K562 (cell line): ENCODE measurements around the gene FKBP9. TPM values are rescaled to one million over a fixed set of nuclear protein-coding genes. Genes with fewer than 3 reads are reported as not detected.

Source experiments
- ARID3B ChIP-seq: fragments of 250-450 bp; sonication (Bioruptor Pico); IDR thresholded peaks from 2 replicates; pipeline ENCODE4 v1.4.0; 2020; ENCODE audit warnings: borderline replicate concordance
- CBX3 ChIP-seq, 2 experiments: IDR thresholded peaks; 1 replicate in 1 of 2; 2 replicates in 1 of 2; pipeline ENCODE4 v1.6.1; 2012; ENCODE audit warnings: inconsistent platforms in 2 of 2, low read length in 2 of 2, borderline replicate concordance in 1 of 2, control low read depth in 1 of 2
- CGGBP1 ChIP-seq: fragments of 250-450 bp; sonication (Bioruptor Pico); IDR thresholded peaks from 2 replicates; pipeline ENCODE4 v1.9.0; 2021; ENCODE audit warnings: mild to moderate bottlenecking
- DLX4 ChIP-seq: fragments of 250-450 bp; sonication (Bioruptor Pico); IDR thresholded peaks from 2 replicates; pipeline ENCODE4 v1.6.1; 2021; ENCODE audit warnings: mild to moderate bottlenecking
- ELF1 ChIP-seq: fragments of 200-800 bp; sonication (Bioruptor generic); IDR thresholded peaks from 2 replicates; pipeline ENCODE4 v1.6.1; 2016; ENCODE audit warnings: missing genetic modification characterization, missing compliant biosample characterization
- FOXP1 ChIP-seq: sonication (generic); formaldehyde crosslinking; IDR thresholded peaks from 2 replicates; pipeline ENCODE4 v1.8.0; 2022; ENCODE audit warnings: mild to moderate bottlenecking, missing genetic modification reagents
- GABPB1 ChIP-seq: sonication (generic); formaldehyde crosslinking; IDR thresholded peaks from 2 replicates; pipeline ENCODE4 v1.8.0; 2022; ENCODE audit warnings: mild to moderate bottlenecking, missing genetic modification reagents
- HDAC8 ChIP-seq: fragments of 450-650 bp; IDR thresholded peaks from 2 replicates; pipeline ENCODE4 v1.6.1; 2016; ENCODE audit warnings: mild to moderate bottlenecking, missing genetic modification characterization, moderate library complexity, missing compliant biosample characterization
- HDGF ChIP-seq: fragments of 450-650 bp; IDR thresholded peaks from 2 replicates; pipeline ENCODE4 v1.6.1; 2016
- KLF6 ChIP-seq: fragments of 250-450 bp; sonication (Bioruptor Pico); IDR thresholded peaks from 2 replicates; pipeline ENCODE4 v1.4.0; 2020; ENCODE audit warnings: mild to moderate bottlenecking, moderate library complexity, borderline replicate concordance
- MAFF ChIP-seq: IDR thresholded peaks from 2 replicates; pipeline ENCODE4 v1.6.1; 2012; ENCODE audit warnings: low read length, improper control_type of control experiment
- MECOM ChIP-seq: fragments of 250-450 bp; sonication (Bioruptor Pico); IDR thresholded peaks from 2 replicates; pipeline ENCODE4 v1.8.0; 2022; ENCODE audit warnings: inconsistent platforms
- MTA2 ChIP-seq: fragments of 450-650 bp; IDR thresholded peaks from 2 replicates; pipeline ENCODE4 v1.6.1; 2016; ENCODE audit warnings: low read depth
- RHOXF2B ChIP-seq: fragments of 250-450 bp; sonication (Bioruptor Pico); conservative IDR thresholded peaks from 2 replicates; pipeline ENCODE4 v1.5.1; 2021
- SP1 ChIP-seq: sonication (generic); formaldehyde crosslinking; IDR thresholded peaks from 2 replicates; pipeline ENCODE4 v1.8.1; 2022; ENCODE audit warnings: mild to moderate bottlenecking, missing genetic modification reagents
- TEAD4 ChIP-seq, 2 experiments: sonication (generic) in 1 of 2; formaldehyde crosslinking in 1 of 2; IDR thresholded peaks; 2 replicates each; pipeline versions ENCODE4 v1.6.1 to v1.8.0; 2012 to 2022; ENCODE audit warnings: borderline replicate concordance in 1 of 2, inconsistent platforms in 1 of 2, low read length in 1 of 2, mild to moderate bottlenecking in 1 of 2, missing genetic modification reagents in 1 of 2
- ZBED1 ChIP-seq: IDR thresholded peaks from 2 replicates; pipeline ENCODE4 v1.6.1; 2014
- ZBTB5 ChIP-seq: fragments of 450-650 bp; IDR thresholded peaks from 2 replicates; pipeline ENCODE4 v1.6.1; 2017; ENCODE audit warnings: antibody characterized with exemption
- ZNF140 ChIP-seq: fragments of 250-450 bp; sonication (Bioruptor Pico); IDR thresholded peaks from 2 replicates; pipeline ENCODE4 v1.8.0; 2021; ENCODE audit warnings: moderate library complexity, mild to moderate bottlenecking, inconsistent platforms
- polyA plus RNA-seq, 8 experiments: library from polyadenylated mRNA; depleted of rRNA in 4 of 8; stranded (reverse) in 5 of 8; unstranded in 3 of 8; fragments of >200 nt; fragmentation: Nextera tagmentation in 2 of 8; fragmentation: Illumina TruSeq in 1 of 8; extraction: Ambion mirVana in 2 of 8; extraction: Trizol in 1 of 8; gene quantifications; 2 replicates each; pipeline versions ENCODE4 v1.2.1 to v1.2.3, GENCODE V29; 2011 to 2014; ENCODE audit warnings: inconsistent platforms in 1 of 8, missing spikeins in 1 of 8
- total RNA-seq, 7 experiments: library from RNA; depleted of rRNA in 6 of 7; stranded (reverse); fragments of >200 nt in 6 of 7; fragmentation: Illumina TruSeq in 2 of 7; extraction: Trizol in 2 of 7; gene quantifications; 2 replicates each; pipeline versions ENCODE4 v1.2.1 to v1.2.3, GENCODE V29; 2011 to 2021; ENCODE audit warnings: low replicate concordance in 1 of 7
- TF ChIP-seq, protein P1 (sequence below): fragments of 450-650 bp; conservative IDR thresholded peaks from 2 replicates; pipeline ENCODE4 v1.6.1; 2016; ENCODE audit warnings: missing genetic modification characterization, low read depth, mild to moderate bottlenecking, missing compliant biosample characterization, moderate library complexity
- TF ChIP-seq, protein P2 (sequence below): IDR thresholded peaks from 2 replicates; pipeline ENCODE4 v1.6.1; 2011; ENCODE audit not compliant: insufficient read length; ENCODE audit errors: extremely low read depth

FKBP9 gene
- total and polyA plus RNA-seq, 9 of the 15 experiments (the other 6 are each of a cell fraction or from before 2014, with no cell fraction given), result 5.9 to 23.7 (median 15.8) TPM

DNA sequence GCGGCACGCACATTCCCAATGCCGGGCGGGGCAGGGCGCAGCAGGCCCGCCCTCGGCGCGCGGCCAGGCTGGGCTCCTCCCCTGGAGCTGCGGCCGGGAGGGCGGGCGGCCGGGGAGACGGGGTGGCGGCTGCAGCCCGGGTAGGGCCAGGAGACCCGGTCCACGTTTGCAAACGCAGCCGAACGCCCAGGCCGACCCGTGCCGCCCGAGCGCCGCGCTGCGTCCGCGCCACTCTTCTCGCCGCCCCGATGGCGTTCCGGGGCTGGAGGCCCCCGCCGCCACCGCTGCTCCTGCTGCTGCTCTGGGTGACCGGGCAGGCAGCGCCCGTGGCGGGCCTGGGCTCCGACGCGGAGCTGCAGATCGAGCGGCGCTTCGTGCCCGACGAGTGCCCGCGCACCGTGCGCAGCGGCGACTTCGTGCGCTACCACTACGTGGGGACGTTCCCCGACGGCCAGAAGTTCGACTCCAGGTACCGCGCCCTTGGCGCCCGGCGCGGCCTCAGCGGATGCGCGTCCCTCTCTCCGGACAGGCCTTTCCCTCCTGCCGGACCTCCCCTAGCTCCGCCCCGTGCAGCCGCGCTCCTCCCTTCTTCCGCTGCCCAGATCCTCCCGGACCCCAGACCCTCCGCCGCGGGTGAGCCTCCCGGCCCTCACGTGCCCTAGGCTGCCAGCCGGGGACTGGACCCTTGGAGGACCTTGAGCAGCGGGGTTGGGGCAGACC, at the start of gene FKBP9 (continued):
- TF ChIP-seq DLX4 (CRISPR knock-in tag) (no peak), ZBED1 (no peak), KLF6 (CRISPR knock-in tag) (no peak), HDGF (no peak), HDAC8 (no peak), CBX3 (IDR thresholded peaks at IDR 0.05; ENCODE audit: borderline replicate concordance in 1 of 2, low read length in 2 of 2) (no peak), MTA2 (no peak), CGGBP1 (CRISPR knock-in tag) (no peak), MAFF (no peak), GABPB1 (CRISPR knock-in tag) (peak; percentile 64), ARID3B (peak; percentile 82; the same call in 1 of the 2 replicates), RHOXF2B (CRISPR knock-in tag) (no peak), SP1 (CRISPR knock-in tag) (peak; percentile 65), FOXP1 (CRISPR knock-in tag) (no peak; the same call in 1 of the 2 replicates), TEAD4 (IDR thresholded peaks at IDR 0.05; ENCODE audit: low read length) (no peak), TEAD4 (CRISPR knock-in tag; IDR thresholded peaks at IDR 0.05; ENCODE audit: borderline replicate concordance) (no peak), MECOM (CRISPR knock-in tag) (no peak), ELF1 (tag) (no peak; the same call in 1 of the 2 replicates), ZNF140 (no peak), ZBTB5 (no peak)
- TF ChIP-seq, protein P1, sequence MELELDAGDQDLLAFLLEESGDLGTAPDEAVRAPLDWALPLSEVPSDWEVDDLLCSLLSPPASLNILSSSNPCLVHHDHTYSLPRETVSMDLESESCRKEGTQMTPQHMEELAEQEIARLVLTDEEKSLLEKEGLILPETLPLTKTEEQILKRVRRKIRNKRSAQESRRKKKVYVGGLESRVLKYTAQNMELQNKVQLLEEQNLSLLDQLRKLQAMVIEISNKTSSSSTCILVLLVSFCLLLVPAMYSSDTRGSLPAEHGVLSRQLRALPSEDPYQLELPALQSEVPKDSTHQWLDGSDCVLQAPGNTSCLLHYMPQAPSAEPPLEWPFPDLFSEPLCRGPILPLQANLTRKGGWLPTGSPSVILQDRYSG, result no peak
- TF ChIP-seq, protein P2, sequence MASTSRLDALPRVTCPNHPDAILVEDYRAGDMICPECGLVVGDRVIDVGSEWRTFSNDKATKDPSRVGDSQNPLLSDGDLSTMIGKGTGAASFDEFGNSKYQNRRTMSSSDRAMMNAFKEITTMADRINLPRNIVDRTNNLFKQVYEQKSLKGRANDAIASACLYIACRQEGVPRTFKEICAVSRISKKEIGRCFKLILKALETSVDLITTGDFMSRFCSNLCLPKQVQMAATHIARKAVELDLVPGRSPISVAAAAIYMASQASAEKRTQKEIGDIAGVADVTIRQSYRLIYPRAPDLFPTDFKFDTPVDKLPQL, result no peak
